GM12878 (cell line): ENCODE data around the gene RPL9.

ENCODE experiments used
- CEBPB ChIP-seq, 2 experiments: fragments of 150-350 bp in 1 of 2; IDR thresholded peaks; 2 replicates each; pipeline ENCODE4 v1.6.1; 2012 to 2014; ENCODE audit warnings: low read depth in 2 of 2, low read length in 2 of 2, borderline replicate concordance in 1 of 2, inconsistent platforms in 1 of 2
- CREM ChIP-seq: IDR thresholded peaks from 2 replicates; pipeline ENCODE4 v1.6.1; 2014; ENCODE audit warnings: antibody characterized with exemption, low read depth
- FOXM1 ChIP-seq: IDR thresholded peaks from 2 replicates; pipeline ENCODE4 v1.6.1; 2012; ENCODE audit warnings: low read depth, mild to moderate bottlenecking, inconsistent platforms, low read length, moderate library complexity
- HCFC1 ChIP-seq: fragments of 150-350 bp; IDR thresholded peaks from 2 replicates; pipeline ENCODE4 v1.6.1; 2014; ENCODE audit warnings: low read length
- PAX8 ChIP-seq: fragments of 450-650 bp; IDR thresholded peaks from 2 replicates; pipeline ENCODE4 v1.6.1; 2017; ENCODE audit warnings: mild to moderate bottlenecking, moderate library complexity
- POLR2A ChIP-seq: IDR thresholded peaks from 2 replicates; pipeline ENCODE4 v1.6.1; 2011; ENCODE audit warnings: low read depth, mild to moderate bottlenecking, low read length
- YY1 ChIP-seq: IDR thresholded peaks from 2 replicates; pipeline ENCODE4 v1.6.1; 2011; ENCODE audit warnings: low read depth, mild to moderate bottlenecking, low read length
- TF ChIP-seq, protein P1 (sequence below), 3 experiments: IDR thresholded peaks in 2 of 3; conservative IDR thresholded peaks in 1 of 3; 2 replicates each; pipeline ENCODE4 v1.5.1; 2011; ENCODE audit warnings: low read depth in 3 of 3, low read length in 3 of 3, mild to moderate bottlenecking in 3 of 3, control low read depth in 2 of 3, moderate library complexity in 2 of 3, inconsistent platforms in 1 of 3, mixed read lengths in 1 of 3; ENCODE audit not compliant: control insufficient read depth in 2 of 3, insufficient read depth in 1 of 3; ENCODE audit errors: extremely low read depth in 1 of 3

DNA sequence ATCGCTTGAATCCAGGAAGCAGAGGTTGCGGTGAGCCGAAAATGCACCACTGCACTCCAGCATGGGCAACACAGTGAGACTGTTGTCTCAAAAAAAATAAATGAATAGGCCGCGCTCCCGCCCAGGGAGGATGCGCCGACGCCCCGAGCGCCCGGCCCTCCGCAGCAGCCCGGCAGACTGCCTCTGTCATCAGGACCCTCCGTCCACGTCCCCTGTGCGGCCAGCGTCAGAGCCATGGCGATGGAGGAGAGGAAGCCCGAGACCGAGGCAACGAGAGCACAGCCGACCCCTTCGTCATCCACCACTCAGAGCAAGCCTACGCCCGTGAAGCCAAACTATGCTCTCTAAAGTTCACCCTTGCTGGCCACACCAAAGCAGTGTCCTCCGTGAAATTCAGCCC is 21.5 kb upstream of the RPL9 start:
- TF ChIP-seq, protein P1, sequence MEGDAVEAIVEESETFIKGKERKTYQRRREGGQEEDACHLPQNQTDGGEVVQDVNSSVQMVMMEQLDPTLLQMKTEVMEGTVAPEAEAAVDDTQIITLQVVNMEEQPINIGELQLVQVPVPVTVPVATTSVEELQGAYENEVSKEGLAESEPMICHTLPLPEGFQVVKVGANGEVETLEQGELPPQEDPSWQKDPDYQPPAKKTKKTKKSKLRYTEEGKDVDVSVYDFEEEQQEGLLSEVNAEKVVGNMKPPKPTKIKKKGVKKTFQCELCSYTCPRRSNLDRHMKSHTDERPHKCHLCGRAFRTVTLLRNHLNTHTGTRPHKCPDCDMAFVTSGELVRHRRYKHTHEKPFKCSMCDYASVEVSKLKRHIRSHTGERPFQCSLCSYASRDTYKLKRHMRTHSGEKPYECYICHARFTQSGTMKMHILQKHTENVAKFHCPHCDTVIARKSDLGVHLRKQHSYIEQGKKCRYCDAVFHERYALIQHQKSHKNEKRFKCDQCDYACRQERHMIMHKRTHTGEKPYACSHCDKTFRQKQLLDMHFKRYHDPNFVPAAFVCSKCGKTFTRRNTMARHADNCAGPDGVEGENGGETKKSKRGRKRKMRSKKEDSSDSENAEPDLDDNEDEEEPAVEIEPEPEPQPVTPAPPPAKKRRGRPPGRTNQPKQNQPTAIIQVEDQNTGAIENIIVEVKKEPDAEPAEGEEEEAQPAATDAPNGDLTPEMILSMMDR (IDR thresholded peaks at IDR 0.05 in 2 of 3, conservative IDR thresholded peaks at IDR 0.05 in 1 of 3; ENCODE audit: control insufficient read depth in 2 of 3, extremely low read depth in 1 of 3, insufficient read depth in 1 of 3, low read depth in 3 of 3, low read length in 3 of 3), result no peak
- TF ChIP-seq YY1, result no peak
- no peak for TF ChIP-seq FOXM1
- no peak for TF ChIP-seq POLR2A
- no peak for TF ChIP-seq CEBPB (IDR thresholded peaks at IDR 0.05; ENCODE audit: borderline replicate concordance in 1 of 2, low read depth in 2 of 2, low read length in 2 of 2)
- no peak for TF ChIP-seq HCFC1
- TF ChIP-seq PAX8, result no peak
- no peak for TF ChIP-seq CREM
